ENCODE data around the gene PHF23. TPM values are rescaled to one million over a fixed set of nuclear protein-coding genes. Genes with fewer than 3 reads are reported as not detected.

The PHF23 gene
- total and polyA plus RNA-seq, 4 donors: 25.4 to 40.5 (median 27.2) TPM

DNA sequence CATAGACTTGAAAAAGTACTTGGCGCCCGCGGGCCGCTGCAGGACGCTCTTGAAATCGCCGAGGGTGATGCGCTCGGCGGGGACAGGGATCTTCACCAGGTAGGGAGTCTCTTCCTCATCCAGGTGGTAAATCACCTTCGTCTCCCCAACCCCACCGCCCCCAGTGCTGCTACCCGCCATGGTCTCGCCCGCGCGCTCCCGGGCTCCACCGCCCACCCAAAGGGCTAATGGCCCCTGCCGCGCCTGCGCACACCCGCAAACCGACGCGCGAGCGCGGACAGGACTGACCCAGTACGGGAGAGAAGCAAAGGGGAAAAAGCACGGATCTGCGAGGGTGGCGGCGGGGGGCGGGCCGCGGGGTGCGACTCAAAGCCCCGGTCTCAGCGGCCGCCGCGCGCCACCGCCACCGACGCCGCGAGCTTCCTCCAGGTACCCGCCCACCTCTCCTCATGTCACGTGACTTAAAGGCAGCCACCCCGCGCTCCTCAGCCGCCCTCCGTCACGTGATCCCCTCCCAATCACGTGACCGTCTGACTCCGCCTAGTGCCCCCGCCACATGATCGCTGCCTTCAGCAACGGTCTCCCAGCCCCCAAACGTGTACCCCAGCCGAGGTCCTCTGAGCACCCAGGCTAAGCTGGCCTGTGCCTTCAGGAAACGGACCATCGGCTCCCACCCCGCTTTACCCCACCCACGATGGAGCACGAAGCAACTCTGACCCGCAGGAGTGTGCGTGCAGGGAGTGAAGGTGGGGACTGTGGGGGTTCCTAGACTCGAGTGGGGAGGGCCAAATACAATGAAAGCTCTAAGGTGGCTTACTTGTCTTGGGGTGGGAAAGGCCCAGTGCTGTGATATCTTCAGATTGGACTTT is 4.9 kb downstream of the PHF23 start, which contains the start of gene DVL2:
Gene DVL2, minus strand, starts transcription at position 435 of the 869 bp plus-strand sequence. Its CDS starts 255 bp downstream, at position 180.
- no peaks in the 10 kb centered on the region for H3K9me3 ChIP-seq (ENCODE audit: control insufficient read depth in 4 of 4, insufficient read depth in 3 of 4, low read length in 3 of 4)
- no peaks in the 10 kb centered on the region for H3K27me3 ChIP-seq (ENCODE audit: control insufficient read depth in 3 of 3, insufficient read depth in 3 of 3, low read length in 2 of 3)
- peaks cover 4 to 30% (median 9%) of the 10 kb centered on the region in 5 donors for H3K4me1 ChIP-seq (ENCODE audit: control insufficient read depth in 5 of 5, insufficient read depth in 5 of 5, low read length in 5 of 5)
- H3K36me3 ChIP-seq (ENCODE audit: control insufficient read depth in 4 of 4, insufficient read depth in 4 of 4, low read length in 4 of 4): peaks cover 0 to 26% (median 22%) of the 10 kb centered on the region in 4 donors
- WGBS, 2 donors: 0% methylated on average over 70 to 72 of the region's 72 CpGs
- TF ChIP-seq, protein P1, sequence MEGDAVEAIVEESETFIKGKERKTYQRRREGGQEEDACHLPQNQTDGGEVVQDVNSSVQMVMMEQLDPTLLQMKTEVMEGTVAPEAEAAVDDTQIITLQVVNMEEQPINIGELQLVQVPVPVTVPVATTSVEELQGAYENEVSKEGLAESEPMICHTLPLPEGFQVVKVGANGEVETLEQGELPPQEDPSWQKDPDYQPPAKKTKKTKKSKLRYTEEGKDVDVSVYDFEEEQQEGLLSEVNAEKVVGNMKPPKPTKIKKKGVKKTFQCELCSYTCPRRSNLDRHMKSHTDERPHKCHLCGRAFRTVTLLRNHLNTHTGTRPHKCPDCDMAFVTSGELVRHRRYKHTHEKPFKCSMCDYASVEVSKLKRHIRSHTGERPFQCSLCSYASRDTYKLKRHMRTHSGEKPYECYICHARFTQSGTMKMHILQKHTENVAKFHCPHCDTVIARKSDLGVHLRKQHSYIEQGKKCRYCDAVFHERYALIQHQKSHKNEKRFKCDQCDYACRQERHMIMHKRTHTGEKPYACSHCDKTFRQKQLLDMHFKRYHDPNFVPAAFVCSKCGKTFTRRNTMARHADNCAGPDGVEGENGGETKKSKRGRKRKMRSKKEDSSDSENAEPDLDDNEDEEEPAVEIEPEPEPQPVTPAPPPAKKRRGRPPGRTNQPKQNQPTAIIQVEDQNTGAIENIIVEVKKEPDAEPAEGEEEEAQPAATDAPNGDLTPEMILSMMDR (IDR thresholded peaks at IDR 0.05; ENCODE audit: control extremely low read depth, extremely low read depth): no peak
- H3K27ac ChIP-seq (ENCODE audit: low read depth in 1 of 2, low read length in 1 of 2): peak within 1 kb of the TSS; percentile 84 to 85
- peak; percentile 50 for ATAC-seq (ENCODE audit: insufficient read depth, low FRiP score)
- H3K9ac ChIP-seq (ENCODE audit: insufficient read depth in 1 of 2, low read length in 2 of 2): peak within 1 kb of the TSS; percentile 65 to 90
- H3K4me3 ChIP-seq: peak within 1 kb of the TSS; percentile 76
- peak; percentile 95 to 98 (median 96) for DNase-seq

DNA sequence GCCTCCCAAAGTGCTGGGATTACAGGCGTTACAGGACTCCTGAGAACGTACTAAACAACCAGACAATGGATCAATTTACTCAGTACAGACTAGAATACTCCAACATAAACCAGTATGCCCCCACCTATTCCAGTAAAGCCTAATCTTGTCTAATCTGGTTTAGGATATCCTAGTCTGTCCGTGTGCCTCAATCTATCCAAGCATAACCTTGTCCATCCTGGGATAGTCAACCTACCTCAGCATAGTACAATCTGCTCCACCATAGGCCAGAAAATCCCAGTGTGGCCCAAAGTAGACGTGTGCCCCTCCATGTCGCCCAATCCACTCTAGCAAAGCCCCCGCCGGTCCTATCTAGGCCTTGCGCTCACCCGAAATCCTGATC is 5.6 kb downstream of the PHF23 start:
- peak overlapping the region; percentile 65 to 90 for H3K9ac ChIP-seq (ENCODE audit: insufficient read depth in 1 of 2, low read length in 2 of 2)
- DNase-seq: no peak
- TF ChIP-seq, protein P1 (IDR thresholded peaks at IDR 0.05; ENCODE audit: control extremely low read depth, extremely low read depth): no peak
- H3K9me3 ChIP-seq (ENCODE audit: control insufficient read depth in 4 of 4, insufficient read depth in 3 of 4, low read length in 3 of 4): no peaks in the 10 kb centered on the region
- H3K4me1 ChIP-seq (ENCODE audit: control insufficient read depth in 5 of 5, insufficient read depth in 5 of 5, low read length in 5 of 5): peaks cover 4 to 30% (median 9%) of the 10 kb centered on the region in 5 donors
- H3K27ac ChIP-seq (ENCODE audit: low read depth in 1 of 2, low read length in 1 of 2): peak overlapping the region; percentile 84 to 85
- ATAC-seq (ENCODE audit: insufficient read depth, low FRiP score): no peak
- peaks cover 0 to 32% (median 28%) of the 10 kb centered on the region in 4 donors for H3K36me3 ChIP-seq (ENCODE audit: control insufficient read depth in 4 of 4, insufficient read depth in 4 of 4, low read length in 4 of 4)
- H3K4me3 ChIP-seq: peak overlapping the region; percentile 76
- WGBS, 2 donors: 1 to 2% methylated on average over 9 of the region's 9 CpGs
- H3K27me3 ChIP-seq (ENCODE audit: control insufficient read depth in 3 of 3, insufficient read depth in 3 of 3, low read length in 2 of 3): no peaks in the 10 kb centered on the region

DNA sequence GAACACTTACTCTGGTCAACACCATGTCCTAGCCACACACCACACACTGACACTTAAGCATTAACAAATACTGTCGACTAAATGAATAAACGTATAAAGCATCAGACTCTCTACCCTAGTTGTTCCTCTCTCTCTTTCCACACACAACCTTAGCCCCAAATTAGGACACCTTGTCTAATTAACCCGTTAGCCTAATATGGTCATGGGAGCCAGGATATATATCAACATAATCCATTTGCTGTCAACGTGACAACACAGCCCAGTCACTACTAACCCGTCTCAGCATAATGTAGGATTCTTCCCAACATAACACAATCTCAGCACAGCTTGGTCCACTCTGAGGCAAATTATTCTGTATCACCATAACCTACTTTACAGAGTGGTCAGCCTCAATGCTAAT is 7.1 kb downstream of the PHF23 start:
- no peak overlapping the region for H3K4me3 ChIP-seq
- TF ChIP-seq, protein P1 (IDR thresholded peaks at IDR 0.05; ENCODE audit: control extremely low read depth, extremely low read depth): no peak
- H3K36me3 ChIP-seq (ENCODE audit: control insufficient read depth in 4 of 4, insufficient read depth in 4 of 4, low read length in 4 of 4): peaks cover 0 to 43% (median 38%) of the 10 kb centered on the region in 4 donors

More for the DNA sequence above, 7.1 kb downstream of the PHF23 start:
- ATAC-seq (ENCODE audit: insufficient read depth, low FRiP score) (no peak), DNase-seq (no peak)
- no peak overlapping the region for H3K27ac ChIP-seq (ENCODE audit: low read depth in 1 of 2, low read length in 1 of 2)
- no peaks in the 10 kb centered on the region for H3K27me3 ChIP-seq (ENCODE audit: control insufficient read depth in 3 of 3, insufficient read depth in 3 of 3, low read length in 2 of 3)
- no peaks in the 10 kb centered on the region for H3K9me3 ChIP-seq (ENCODE audit: control insufficient read depth in 4 of 4, insufficient read depth in 3 of 4, low read length in 3 of 4)
- 80 to 90% methylated on average over 5 of the region's 5 CpGs for WGBS, 2 donors
- no peak overlapping the region for H3K9ac ChIP-seq (ENCODE audit: insufficient read depth in 1 of 2, low read length in 2 of 2)
- peaks cover 3 to 25% (median 4%) of the 10 kb centered on the region in 5 donors for H3K4me1 ChIP-seq (ENCODE audit: control insufficient read depth in 5 of 5, insufficient read depth in 5 of 5, low read length in 5 of 5)

All from lung (tissue), 12 donors.